C4-2B (cell line): ENCODE results near the gene ZBTB48.

ENCODE experiments used
- ZFX ChIP-seq: fragments of 450-650 bp; IDR thresholded peaks from 2 replicates; pipeline ENCODE4 v1.6.1; 2017
- TF ChIP-seq, protein P1 (sequence below): fragments of 450-650 bp; conservative IDR thresholded peaks from 2 replicates; pipeline ENCODE4 v1.5.1; 2017; ENCODE audit warnings: mild to moderate bottlenecking

- TF ChIP-seq, protein P1, sequence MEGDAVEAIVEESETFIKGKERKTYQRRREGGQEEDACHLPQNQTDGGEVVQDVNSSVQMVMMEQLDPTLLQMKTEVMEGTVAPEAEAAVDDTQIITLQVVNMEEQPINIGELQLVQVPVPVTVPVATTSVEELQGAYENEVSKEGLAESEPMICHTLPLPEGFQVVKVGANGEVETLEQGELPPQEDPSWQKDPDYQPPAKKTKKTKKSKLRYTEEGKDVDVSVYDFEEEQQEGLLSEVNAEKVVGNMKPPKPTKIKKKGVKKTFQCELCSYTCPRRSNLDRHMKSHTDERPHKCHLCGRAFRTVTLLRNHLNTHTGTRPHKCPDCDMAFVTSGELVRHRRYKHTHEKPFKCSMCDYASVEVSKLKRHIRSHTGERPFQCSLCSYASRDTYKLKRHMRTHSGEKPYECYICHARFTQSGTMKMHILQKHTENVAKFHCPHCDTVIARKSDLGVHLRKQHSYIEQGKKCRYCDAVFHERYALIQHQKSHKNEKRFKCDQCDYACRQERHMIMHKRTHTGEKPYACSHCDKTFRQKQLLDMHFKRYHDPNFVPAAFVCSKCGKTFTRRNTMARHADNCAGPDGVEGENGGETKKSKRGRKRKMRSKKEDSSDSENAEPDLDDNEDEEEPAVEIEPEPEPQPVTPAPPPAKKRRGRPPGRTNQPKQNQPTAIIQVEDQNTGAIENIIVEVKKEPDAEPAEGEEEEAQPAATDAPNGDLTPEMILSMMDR: no peak
- TF ChIP-seq ZFX: no peak
Observed at GRCh38 chr1:6590046-6590445, 10.3 kb downstream of the ZBTB48 start.
